Smooth muscle cell (in vitro differentiated cells): Measurements from ENCODE around the gene TENM4. TPM values are rescaled to one million over a fixed set of nuclear protein-coding genes. Genes with fewer than 3 reads are reported as not detected.

Experiments
- DNase-seq: peaks from one replicate; lab custom pipeline; 2025; ENCODE audit not compliant: unreplicated experiment; lab: John Stamatoyannopoulos, UW
- H2AFZ ChIP-seq: fragments of 200-600 bp; sonication (generic); 2 replicates; pipeline ENCODE4 v1.6.0; 2016; ENCODE audit warnings: antibody characterized with exemption, low read depth, mild to moderate bottlenecking
- H3F3A ChIP-seq: fragments of 200-600 bp; sonication (generic); 2 replicates; pipeline ENCODE4 v1.6.0; 2017; ENCODE audit warnings: antibody characterized with exemption, low read depth
- H3K27ac ChIP-seq: fragments of 200-600 bp; sonication (generic); 2 replicates; pipeline ENCODE4 v1.5.1; 2016; ENCODE audit warnings: low read depth, mild to moderate bottlenecking
- H3K27me3 ChIP-seq: fragments of 200-600 bp; sonication (generic); 2 replicates; pipeline ENCODE4 v1.6.1; 2016; ENCODE audit warnings: low read depth, mild to moderate bottlenecking
- H3K36me3 ChIP-seq: fragments of 200-600 bp; sonication (generic); 2 replicates; pipeline ENCODE4 v1.5.1; 2016; ENCODE audit warnings: low read depth
- H3K4me1 ChIP-seq: fragments of 200-600 bp; sonication (generic); 2 replicates; pipeline ENCODE4 v1.5.1; 2016; ENCODE audit warnings: low read depth
- H3K4me2 ChIP-seq: fragments of 200-600 bp; sonication (generic); 2 replicates; pipeline ENCODE4 v1.6.0; 2016; ENCODE audit warnings: mild to moderate bottlenecking
- H3K4me3 ChIP-seq: fragments of 200-600 bp; sonication (generic); 2 replicates; pipeline ENCODE4 v1.5.1; 2016; ENCODE audit warnings: mild to moderate bottlenecking
- H3K79me2 ChIP-seq: fragments of 200-600 bp; sonication (generic); 2 replicates; pipeline ENCODE4 v1.6.0; 2016; ENCODE audit warnings: low read depth, mild to moderate bottlenecking
- H3K9ac ChIP-seq: fragments of 200-600 bp; sonication (generic); 2 replicates; pipeline ENCODE4 v1.6.0; 2016; ENCODE audit warnings: low read depth
- H3K9me3 ChIP-seq: fragments of 200-600 bp; sonication (generic); replicated peaks from 2 replicates; pipeline ENCODE4 v1.5.1; 2016; ENCODE audit warnings: low read depth
- H4K20me1 ChIP-seq: fragments of 200-600 bp; sonication (generic); 2 replicates; pipeline ENCODE4 v1.6.0; 2016; ENCODE audit warnings: low read depth
- CTCF ChIP-seq: fragments of 200-600 bp; sonication (generic); IDR thresholded peaks from 2 replicates; pipeline ENCODE4 v1.5.1; 2017; ENCODE audit warnings: borderline replicate concordance, mild to moderate bottlenecking, antibody characterized with exemption; ENCODE audit not compliant: insufficient read depth, poor library complexity, severe bottlenecking
- WGBS: methylation state at CpG from one replicate; pipeline ENCODE4 v1.1.7; 2016; ENCODE audit warnings: low lambda C conversion rate; 5-methylcytosine and 5-hydroxymethylcytosine counted together
- polyA plus RNA-seq: library from polyadenylated mRNA; unstranded; fragments of >200 nt; fragmentation: Nextera tagmentation; extraction: Ambion mirVana; gene quantifications from 2 replicates; pipeline ENCODE4 v1.2.1, GENCODE V29; 2016
- total RNA-seq: library from RNA; depleted of rRNA; stranded (reverse); fragments of >200 nt; gene quantifications from 2 replicates; pipeline ENCODE4 v1.2.3, GENCODE V29; 2014

Gene TENM4
- total and polyA plus RNA-seq, 2 experiments from 2014 or later, result 31.6 to 38.2 TPM

- Histone ChIP-seq H2AFZ (no peak overlapping the region), H3K27me3 (no peaks in the 10 kb centered on the region), H3K4me2 (no peak overlapping the region), H3K9ac (no peak overlapping the region), H3K4me1 (no peaks in the 10 kb centered on the region), H3K79me2 (no peaks in the 10 kb centered on the region), H3K9me3 (peaks cover 6% of the 10 kb centered on the region), H3F3A (no peaks in the 10 kb centered on the region), H3K36me3 (no peaks in the 10 kb centered on the region), H4K20me1 (peaks cover 3% of the 10 kb centered on the region), H3K4me3 (no peak overlapping the region), H3K27ac (no peak overlapping the region)
- WGBS, result 98% methylated on average over 7 of the region's 7 CpGs
- DNase-seq, result no peak
- TF ChIP-seq CTCF, result no peak
These were observed 251.2 kb downstream of the TENM4 start for GRCh38 chr11:79189601-79190000.

DNA sequence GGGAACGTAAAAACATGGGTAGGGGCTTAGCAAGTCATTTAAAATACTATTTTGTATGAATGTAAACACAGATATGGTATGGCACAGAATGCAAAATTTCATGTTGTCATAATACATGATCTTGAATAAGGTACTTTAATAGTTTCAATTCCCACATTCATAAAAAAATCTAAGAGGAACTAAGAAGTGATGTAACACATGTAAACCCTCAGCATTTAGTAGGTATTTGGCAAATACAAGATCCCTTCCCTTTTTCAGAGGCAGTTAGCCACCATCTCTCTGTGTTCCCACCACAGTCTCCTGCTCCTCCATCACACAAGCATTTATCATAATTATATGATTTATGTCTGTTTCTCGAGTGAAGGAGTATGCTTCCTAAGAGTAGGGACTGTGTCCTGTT lies 251.8 kb downstream of the TENM4 start:
- H2AFZ ChIP-seq, result no peak overlapping the region
- WGBS, result 93% methylated on average over 2 of the region's 2 CpGs
- no peak overlapping the region for H3K4me2 ChIP-seq
- H4K20me1 ChIP-seq, result peaks cover 3% of the 10 kb centered on the region
- H3K27ac ChIP-seq, result no peak overlapping the region
- DNase-seq, result no peak
- no peak overlapping the region for H3K9ac ChIP-seq
- H3K4me1 ChIP-seq, result no peaks in the 10 kb centered on the region
- H3K9me3 ChIP-seq, result peaks cover 6% of the 10 kb centered on the region
- no peaks in the 10 kb centered on the region for H3F3A ChIP-seq
- TF ChIP-seq CTCF, result no peak
- no peak overlapping the region for H3K4me3 ChIP-seq
- H3K79me2 ChIP-seq, result no peaks in the 10 kb centered on the region
- H3K27me3 ChIP-seq, result no peaks in the 10 kb centered on the region
- H3K36me3 ChIP-seq, result no peaks in the 10 kb centered on the region

DNA sequence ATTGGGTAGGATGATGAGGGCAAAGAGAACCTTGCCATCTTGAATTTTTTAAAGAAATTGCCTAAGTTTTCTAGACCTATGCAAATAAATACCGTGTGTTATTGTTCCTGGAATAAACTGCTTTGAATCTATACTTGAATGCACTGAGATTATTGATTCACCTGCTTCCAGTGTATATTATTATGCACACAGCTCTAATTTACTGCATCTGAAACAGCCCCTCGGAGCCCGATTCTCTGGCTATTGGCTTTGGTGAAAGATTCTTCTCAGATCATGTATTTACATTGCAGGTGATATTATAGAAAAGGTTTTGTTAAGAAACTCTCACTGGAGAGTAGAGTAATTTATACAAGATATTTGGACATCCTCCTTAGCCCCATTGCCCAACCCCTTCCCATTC lies 254.2 kb downstream of the TENM4 start:
- H3K36me3 ChIP-seq, result no peaks in the 10 kb centered on the region
- H3F3A ChIP-seq, result no peaks in the 10 kb centered on the region
- WGBS, result 91% methylated on average over 3 of the region's 3 CpGs
- no peak overlapping the region for H2AFZ ChIP-seq
- peaks cover 6% of the 10 kb centered on the region for H3K9me3 ChIP-seq
- H3K4me1 ChIP-seq, result no peaks in the 10 kb centered on the region
- no peaks in the 10 kb centered on the region for H3K79me2 ChIP-seq
- H3K27me3 ChIP-seq, result no peaks in the 10 kb centered on the region
- no peak overlapping the region for H3K27ac ChIP-seq
- H3K9ac ChIP-seq, result no peak overlapping the region
- H3K4me2 ChIP-seq, result no peak overlapping the region
- no peak overlapping the region for H3K4me3 ChIP-seq
- no peak for DNase-seq
- peaks cover 7% of the 10 kb centered on the region for H4K20me1 ChIP-seq
- TF ChIP-seq CTCF, result no peak

DNA sequence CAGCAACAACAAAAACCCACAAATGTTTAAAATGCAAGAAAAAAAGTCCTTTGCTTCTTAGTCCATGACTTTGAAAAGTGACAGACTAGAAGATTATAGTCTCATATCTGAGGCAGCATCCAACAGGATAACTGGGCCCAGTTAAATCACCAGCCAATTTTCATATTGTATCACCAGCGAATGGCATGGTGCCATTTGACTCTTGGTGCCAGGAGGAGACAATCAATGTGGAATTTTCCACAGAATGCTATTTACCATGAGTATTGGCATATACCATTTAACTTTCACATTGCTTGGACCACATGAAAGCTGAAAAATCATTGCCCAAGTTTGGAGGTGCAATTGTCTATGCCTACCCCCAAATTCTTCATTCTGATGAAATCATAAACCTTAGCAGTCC lies 255.5 kb downstream of the TENM4 start:
- H3F3A ChIP-seq, result no peaks in the 10 kb centered on the region
- peaks cover 7% of the 10 kb centered on the region for H4K20me1 ChIP-seq
- DNase-seq, result no peak
- H3K9ac ChIP-seq, result no peak overlapping the region
- WGBS, result 97% methylated on average over 1 of the region's 1 CpG
- H3K4me2 ChIP-seq, result no peak overlapping the region
- no peak overlapping the region for H2AFZ ChIP-seq
- no peaks in the 10 kb centered on the region for H3K36me3 ChIP-seq
- H3K27ac ChIP-seq, result no peak overlapping the region
- no peaks in the 10 kb centered on the region for H3K4me1 ChIP-seq
- no peak overlapping the region for H3K4me3 ChIP-seq
- H3K9me3 ChIP-seq, result peaks cover 6% of the 10 kb centered on the region
- H3K27me3 ChIP-seq, result no peaks in the 10 kb centered on the region
- no peaks in the 10 kb centered on the region for H3K79me2 ChIP-seq
- TF ChIP-seq CTCF, result no peak
